ENCODE measurements around the gene RAD50.
"Not testable (repeated sequence)": the region's sequence is repeated elsewhere in the genome, so short reads cannot be mapped to it uniquely, and the experiment has no call there.

The RAD50 gene

GRCh38 chr5:132543472-132544201 lies 13.1 kb upstream of the RAD50 start, which contains the start of gene IL5:
TSS of gene IL5 (minus strand) at chr5:132543522. CDS start at chr5:132543478, 44 bp downstream.
- no peak for TF ChIP-seq CTCF (IDR thresholded peaks at IDR 0.05; ENCODE audit: control insufficient read depth, insufficient read depth, low read depth, low read length, missing control alignments)
- DNase-seq (ENCODE audit: low read depth), result no peak
- no peak within 1 kb of the TSS for H3K4me3 ChIP-seq (ENCODE audit: control insufficient read depth, low read depth, low read length)

DNA sequence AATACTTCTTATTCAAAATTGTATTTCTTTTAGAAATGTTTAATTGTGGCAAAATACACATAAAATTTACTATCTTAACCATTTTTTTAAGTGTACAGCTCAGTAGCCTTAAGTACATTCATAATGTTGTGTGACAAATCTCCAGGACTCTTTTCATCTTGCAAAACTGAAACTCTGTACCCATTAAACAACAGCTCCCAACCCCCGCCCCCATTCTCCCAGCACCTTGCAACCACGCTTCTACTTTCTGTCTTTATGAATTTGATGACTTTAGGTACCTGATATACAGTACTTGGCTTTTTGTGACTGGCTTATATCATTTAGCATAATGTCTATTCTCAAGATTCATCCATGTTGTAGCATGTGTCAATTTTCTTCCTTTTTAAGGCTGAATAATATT lies 10.7 kb upstream of the RAD50 start:
- TF ChIP-seq CTCF (IDR thresholded peaks at IDR 0.05; ENCODE audit: control insufficient read depth, insufficient read depth, low read depth, low read length, missing control alignments), result no peak
- H3K4me3 ChIP-seq (ENCODE audit: control insufficient read depth, low read depth, low read length), result no peak overlapping the region
- no peak for DNase-seq (ENCODE audit: low read depth)

GRCh38 chr5:132547269-132547668 lies 9.5 kb upstream of the RAD50 start:
- no peak for TF ChIP-seq CTCF (IDR thresholded peaks at IDR 0.05; ENCODE audit: control insufficient read depth, insufficient read depth, low read depth, low read length, missing control alignments)
- H3K4me3 ChIP-seq (ENCODE audit: control insufficient read depth, low read depth, low read length), result no peak overlapping the region
- no peak for DNase-seq (ENCODE audit: low read depth)

- DNase-seq (ENCODE audit: low read depth), result not testable (repeated sequence)
Measured at GRCh38 chr5:132548834-132549233, 7.9 kb upstream of the RAD50 start.

DNA sequence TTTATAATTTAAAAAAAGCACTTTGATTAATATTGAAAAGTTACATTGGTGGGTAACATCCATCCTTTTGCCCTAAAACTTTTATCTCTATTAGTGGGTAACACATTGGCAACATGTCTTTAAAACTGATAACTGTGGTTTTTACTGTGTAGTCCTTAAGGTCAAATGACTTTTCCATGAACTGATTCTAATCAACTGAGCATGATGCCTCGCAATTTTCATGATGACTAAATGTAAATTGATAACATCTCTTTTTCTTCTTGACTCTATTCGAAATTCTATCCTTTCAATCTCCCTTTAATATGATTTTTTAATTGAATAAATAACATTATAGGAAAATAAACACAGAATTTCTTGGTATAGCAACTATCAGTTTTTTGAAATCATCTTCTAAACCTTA lies 7.2 kb upstream of the RAD50 start:
- H3K4me3 ChIP-seq (ENCODE audit: control insufficient read depth, low read depth, low read length), result no peak overlapping the region
- TF ChIP-seq CTCF (IDR thresholded peaks at IDR 0.05; ENCODE audit: control insufficient read depth, insufficient read depth, low read depth, low read length, missing control alignments), result no peak
- DNase-seq (ENCODE audit: low read depth), result no peak

More at GRCh38 chr5:132548834-132549233, 7.9 kb upstream of the RAD50 start:
- not testable (repeated sequence) for H3K4me3 ChIP-seq (ENCODE audit: control insufficient read depth, low read depth, low read length)

DNA sequence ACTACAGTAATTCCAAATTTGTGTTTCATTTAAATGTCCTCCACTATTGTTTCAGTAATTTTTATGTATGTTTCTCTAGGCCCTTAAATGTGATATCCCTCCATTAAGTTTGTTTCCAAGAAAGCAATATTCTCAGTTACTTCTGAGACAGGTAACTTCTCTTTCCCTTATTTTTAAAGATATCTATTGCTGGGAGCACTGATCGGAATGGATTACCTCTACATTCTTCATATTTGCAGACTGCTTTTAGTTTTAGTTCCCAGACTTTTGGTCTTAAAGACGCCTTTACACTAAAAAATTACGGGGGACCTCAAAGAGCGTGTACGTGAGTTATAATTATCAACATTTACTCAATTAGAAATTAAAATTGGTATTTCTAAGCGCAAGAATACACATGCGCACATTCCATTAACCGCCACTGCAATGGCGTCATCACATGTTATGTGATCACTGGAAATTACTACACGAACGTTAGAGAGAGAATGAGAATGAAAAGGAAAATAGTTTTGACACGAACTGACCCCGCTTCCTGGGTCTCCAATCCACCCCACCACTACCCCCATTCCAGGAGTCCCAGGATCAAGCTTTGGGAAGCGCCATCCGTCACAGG lies 519 bp upstream of the RAD50 start:
- no peak for DNase-seq (ENCODE audit: low read depth)
- peak overlapping the region; percentile 96 for H3K4me3 ChIP-seq (ENCODE audit: control insufficient read depth, low read depth, low read length)
- TF ChIP-seq CTCF (IDR thresholded peaks at IDR 0.05; ENCODE audit: control insufficient read depth, insufficient read depth, low read depth, low read length, missing control alignments), result no peak

GRCh38 chr5:132557478-132558172 lies 848 bp downstream of the RAD50 start:
- TF ChIP-seq CTCF (IDR thresholded peaks at IDR 0.05; ENCODE audit: control insufficient read depth, insufficient read depth, low read depth, low read length, missing control alignments), result no peak
- DNase-seq (ENCODE audit: low read depth), result no peak
- peak overlapping the region; percentile 96 for H3K4me3 ChIP-seq (ENCODE audit: control insufficient read depth, low read depth, low read length)
